ENCODE results near the gene HOXB6. TPM values are rescaled to one million over a fixed set of nuclear protein-coding genes. Genes with fewer than 3 reads are reported as not detected.

HOXB6 gene
- total RNA-seq, 2 donors from 2014 or later = 0.82 to 2.6 TPM

DNA sequence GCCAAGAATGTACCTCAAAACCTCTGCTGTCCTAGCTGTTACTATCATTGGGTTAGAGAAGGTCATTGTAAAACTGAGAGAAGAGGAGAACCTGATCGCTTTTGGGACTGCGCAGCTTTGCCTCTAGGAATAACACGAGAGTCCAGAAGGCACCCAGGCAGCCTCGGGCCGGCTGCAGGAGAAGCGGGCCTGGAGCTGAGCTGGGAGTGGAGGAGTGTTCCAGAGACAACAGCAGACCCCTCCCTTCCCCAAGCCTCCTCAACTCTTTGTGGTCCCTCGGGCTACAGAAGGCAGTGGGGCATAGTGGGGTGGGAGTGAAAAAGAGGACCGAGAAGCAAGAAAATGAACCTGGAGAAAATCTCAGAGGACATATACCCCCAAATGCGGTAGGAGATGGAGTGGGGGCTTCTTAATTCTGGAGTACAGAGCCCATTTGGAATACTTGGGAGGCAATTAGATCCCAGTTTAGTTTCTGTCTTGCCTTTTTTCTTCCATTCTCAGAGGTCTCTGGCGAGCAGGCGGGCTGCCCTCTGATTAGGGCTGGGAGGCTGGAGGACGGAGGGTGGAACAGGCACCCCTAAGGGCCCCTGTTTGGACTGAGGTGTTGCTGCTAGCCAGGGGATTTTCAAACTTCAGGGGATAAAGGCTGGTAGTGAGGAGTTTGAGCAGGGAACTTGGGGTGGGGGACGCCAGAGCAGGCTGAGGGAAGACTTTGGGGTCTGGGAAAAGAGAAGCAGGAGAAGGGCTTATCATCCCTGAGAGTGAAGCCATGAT is 46.5 kb downstream of the HOXB6 start:
- Histone ChIP-seq H3K4me3 (no peak overlapping the region), H3K27ac (no peak overlapping the region), H3K36me3 (no peaks in the 10 kb centered on the region), H3K27me3 (peaks cover 0 to 7% of the 10 kb centered on the region in 2 donors), H3K4me1 (peaks cover 0 to 22% of the 10 kb centered on the region in 2 donors), H3K9me3 (no peaks in the 10 kb centered on the region)
- TF ChIP-seq, protein P1, sequence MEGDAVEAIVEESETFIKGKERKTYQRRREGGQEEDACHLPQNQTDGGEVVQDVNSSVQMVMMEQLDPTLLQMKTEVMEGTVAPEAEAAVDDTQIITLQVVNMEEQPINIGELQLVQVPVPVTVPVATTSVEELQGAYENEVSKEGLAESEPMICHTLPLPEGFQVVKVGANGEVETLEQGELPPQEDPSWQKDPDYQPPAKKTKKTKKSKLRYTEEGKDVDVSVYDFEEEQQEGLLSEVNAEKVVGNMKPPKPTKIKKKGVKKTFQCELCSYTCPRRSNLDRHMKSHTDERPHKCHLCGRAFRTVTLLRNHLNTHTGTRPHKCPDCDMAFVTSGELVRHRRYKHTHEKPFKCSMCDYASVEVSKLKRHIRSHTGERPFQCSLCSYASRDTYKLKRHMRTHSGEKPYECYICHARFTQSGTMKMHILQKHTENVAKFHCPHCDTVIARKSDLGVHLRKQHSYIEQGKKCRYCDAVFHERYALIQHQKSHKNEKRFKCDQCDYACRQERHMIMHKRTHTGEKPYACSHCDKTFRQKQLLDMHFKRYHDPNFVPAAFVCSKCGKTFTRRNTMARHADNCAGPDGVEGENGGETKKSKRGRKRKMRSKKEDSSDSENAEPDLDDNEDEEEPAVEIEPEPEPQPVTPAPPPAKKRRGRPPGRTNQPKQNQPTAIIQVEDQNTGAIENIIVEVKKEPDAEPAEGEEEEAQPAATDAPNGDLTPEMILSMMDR (IDR thresholded peaks at IDR 0.05) = no peak
- no peak for DNase-seq (ENCODE audit: low spot score)

DNA sequence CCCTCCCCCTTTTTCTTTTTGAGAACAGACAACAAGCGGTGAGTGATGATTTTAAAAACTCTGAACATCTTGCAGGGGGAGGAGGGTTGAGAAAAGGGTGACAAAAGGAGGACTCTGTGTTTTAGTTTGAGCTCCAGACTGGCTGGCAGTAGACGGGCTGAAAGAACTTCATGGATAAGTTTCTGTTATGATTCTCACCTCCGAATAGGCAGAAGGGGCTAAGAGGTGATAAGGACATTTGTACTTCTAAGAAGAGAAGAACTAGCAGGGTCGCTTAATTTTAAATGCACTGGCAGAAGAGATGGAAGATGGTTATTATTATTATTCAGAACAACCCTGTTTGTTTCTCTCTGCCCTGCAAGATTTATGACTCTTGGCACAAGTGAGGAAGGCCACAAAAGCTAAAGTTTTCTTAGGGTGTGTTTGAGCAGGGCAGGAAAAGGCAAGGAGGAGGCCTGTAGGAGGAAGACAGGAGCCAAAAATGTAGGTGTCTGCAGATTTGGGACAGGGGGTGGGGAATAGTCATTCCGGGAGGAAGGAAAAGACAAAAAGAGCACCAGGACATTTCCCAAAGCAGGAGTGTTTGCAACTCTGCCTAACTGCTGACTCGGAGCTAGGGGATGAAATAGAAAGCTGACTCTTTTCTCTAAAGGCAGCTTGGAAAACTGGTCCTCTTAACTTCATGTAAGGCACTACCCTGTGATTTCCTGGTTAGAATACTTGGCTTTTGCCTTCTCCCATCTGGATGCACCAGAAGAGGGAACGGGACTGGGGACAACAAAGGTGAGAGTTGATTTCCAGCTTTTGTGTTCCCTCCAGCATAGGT is 48.0 kb downstream of the HOXB6 start:
- no peak overlapping the region for H3K27ac ChIP-seq
- no peaks in the 10 kb centered on the region for H3K36me3 ChIP-seq
- no peak overlapping the region for H3K4me3 ChIP-seq
- DNase-seq (ENCODE audit: low spot score) = no peak
- H3K4me1 ChIP-seq = peaks cover 0 to 22% of the 10 kb centered on the region in 2 donors
- H3K27me3 ChIP-seq = peaks cover 0 to 7% of the 10 kb centered on the region in 2 donors
- H3K9me3 ChIP-seq = no peaks in the 10 kb centered on the region
- TF ChIP-seq, protein P1 (IDR thresholded peaks at IDR 0.05) = no peak

DNA sequence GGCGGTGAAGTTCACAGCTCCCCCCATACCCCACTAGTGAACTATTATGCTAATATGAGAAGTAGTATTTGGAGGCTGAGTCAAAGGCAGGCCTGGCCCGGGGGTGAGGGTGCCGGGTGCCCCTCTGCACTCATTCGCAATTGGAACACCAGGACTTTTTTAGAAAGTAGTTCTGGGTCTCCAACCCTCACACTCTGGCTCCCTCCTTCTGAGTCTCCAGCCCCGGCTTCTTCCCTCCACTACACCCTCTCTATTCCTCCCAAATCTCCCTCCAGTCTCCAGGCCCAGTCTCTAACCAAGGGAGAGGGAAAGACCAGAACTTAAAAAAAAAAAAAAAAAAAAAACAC is 48.6 kb downstream of the HOXB6 start:
- TF ChIP-seq, protein P1 (IDR thresholded peaks at IDR 0.05) = no peak
- H3K27me3 ChIP-seq = peaks cover 0 to 7% of the 10 kb centered on the region in 2 donors
- DNase-seq (ENCODE audit: low spot score) = no peak

DNA sequence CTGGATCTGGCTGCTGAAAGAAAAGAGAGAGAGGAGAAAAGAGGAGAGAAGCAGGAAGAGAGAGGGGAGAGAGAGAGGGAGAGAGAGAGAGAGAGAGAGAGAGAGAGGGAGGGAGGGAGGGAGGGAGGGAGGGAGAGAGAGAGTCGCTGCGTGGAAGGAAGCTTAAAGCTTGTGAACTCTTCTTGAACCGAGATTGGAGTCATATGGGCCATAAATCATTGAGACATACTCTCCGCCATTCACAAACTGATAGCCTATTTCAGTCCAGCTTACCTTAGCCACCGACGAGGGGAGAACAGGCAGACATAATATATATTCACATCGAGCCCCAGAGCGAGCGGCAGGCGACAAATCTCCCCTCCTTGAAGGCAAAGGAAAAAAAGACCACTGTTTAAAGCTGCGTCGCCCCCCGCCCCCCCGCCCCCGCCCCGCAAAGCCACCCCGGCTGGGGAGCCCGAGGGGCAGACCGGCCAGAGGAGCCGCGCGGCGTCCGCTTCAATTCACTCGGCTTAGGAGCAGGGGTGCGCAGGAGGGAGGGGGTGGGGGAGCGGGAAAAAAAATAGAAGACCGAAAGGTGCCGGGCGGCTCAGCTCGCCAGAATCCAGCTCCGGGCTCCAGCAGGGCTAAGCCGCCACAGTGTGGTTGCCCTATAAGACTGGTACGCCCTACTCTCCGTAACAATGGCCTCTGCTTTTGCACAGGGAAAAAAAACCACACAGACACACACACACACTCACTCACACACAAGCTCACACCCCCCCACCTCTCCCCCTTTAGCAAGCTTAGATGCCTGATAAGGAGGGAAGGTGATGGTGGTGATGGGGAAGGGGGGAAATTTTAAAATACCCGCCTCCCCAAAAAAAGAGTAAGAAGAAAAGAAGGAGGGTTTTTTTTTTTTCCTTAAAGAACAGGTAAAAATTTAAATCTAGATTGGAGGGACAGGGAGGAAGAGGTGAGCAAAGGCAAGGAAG is 49.2 kb downstream of the HOXB6 start:
- peak overlapping the region; percentile 22 to 47 for H3K4me3 ChIP-seq
- DNase-seq (ENCODE audit: low spot score) = no peak
- H3K9me3 ChIP-seq = no peaks in the 10 kb centered on the region
- no peaks in the 10 kb centered on the region for H3K36me3 ChIP-seq
- H3K27ac ChIP-seq = peak overlapping the region; percentile 56 to 66
- TF ChIP-seq, protein P1 (IDR thresholded peaks at IDR 0.05) = peak in 1 of 2 donors; percentile 47
- peaks cover 0 to 22% of the 10 kb centered on the region in 2 donors for H3K4me1 ChIP-seq
- peaks cover under 1 to 7% of the 10 kb centered on the region in 2 donors for H3K27me3 ChIP-seq

More for the DNA sequence above, 48.6 kb downstream of the HOXB6 start:
- Histone ChIP-seq H3K4me3 (no peak overlapping the region), H3K9me3 (no peaks in the 10 kb centered on the region), H3K4me1 (peaks cover 0 to 22% of the 10 kb centered on the region in 2 donors), H3K36me3 (no peaks in the 10 kb centered on the region), H3K27ac (no peak overlapping the region)

All from right atrium auricular region (tissue), 2 donors.